GM21723 (cell line): Measurements from ENCODE around the gene NECTIN1.

ENCODE experiments used
- ATAC-seq: cut with Tn5 transposase; IDR thresholded peaks from one replicate; pipeline ENCODE4 v1.9.1; 2021; ENCODE audit warnings: mild to moderate bottlenecking, moderate library complexity; ENCODE audit not compliant: unreplicated experiment

NECTIN1 gene

DNA sequence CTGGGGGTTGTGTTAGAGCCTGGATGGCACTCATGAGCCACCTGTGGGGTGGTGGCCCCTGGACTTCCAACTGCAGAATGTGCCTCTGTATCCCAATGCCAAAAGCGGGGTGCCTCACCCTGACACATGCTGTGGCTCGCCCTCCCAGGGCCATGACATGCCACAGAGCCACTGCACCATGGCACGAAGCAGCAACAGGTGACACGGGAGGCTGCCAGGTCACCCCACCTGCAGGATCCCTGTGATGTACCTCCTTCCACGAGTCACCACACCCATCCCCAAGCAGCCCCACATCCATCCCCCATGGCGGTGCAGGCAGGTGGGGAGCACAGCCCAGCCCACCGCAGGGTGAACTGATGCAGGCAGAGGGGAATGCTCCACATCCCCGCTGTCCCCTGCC lies 14.8 kb downstream of the NECTIN1 start:
- ATAC-seq: no peak

GRCh38 chr11:119713359-119714040 lies 15.5 kb downstream of the NECTIN1 start:
- ATAC-seq: no peak

DNA sequence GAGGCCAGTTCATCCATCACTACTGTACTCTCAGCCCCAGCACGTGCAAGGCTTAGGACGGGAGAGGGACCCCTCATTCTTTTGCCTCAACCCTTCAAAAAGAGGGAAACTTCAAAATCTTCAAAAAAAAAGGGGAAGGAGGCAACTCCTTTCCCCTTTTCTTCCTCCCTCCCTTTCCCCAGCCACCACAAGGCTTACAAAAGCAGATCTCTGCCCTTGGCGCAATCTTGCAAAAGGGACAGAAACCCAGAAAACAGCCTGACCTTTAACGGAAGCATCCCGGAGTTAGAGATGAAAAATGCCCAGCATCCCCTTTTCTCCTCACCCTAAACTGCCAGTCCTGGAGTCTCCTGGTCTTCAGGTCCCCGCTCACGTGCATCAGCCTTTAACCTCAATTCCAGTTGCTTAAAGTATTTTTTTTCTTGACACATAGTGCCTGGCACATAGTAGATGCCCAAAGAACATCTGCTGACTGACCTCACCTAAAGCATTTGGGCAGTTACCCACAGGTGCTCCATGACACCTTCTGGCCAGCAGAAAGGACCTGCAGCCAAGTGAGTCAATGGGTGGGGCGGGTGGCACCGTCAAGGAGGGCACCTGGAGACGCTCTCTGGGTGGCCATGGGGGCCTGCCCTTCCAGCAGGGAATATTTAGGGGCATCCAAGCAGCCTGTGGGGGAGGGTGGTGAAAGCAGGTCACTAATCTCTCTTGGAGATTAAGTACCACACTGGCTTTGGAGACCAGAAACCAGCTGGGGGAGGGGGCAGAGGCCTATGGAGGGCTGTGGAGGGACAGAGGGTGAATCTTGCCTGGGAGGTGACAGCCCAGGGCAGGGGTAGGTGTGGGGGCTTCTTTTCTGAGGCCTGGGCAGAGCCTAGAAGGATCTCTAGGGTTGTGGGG lies 16.3 kb downstream of the NECTIN1 start:
- ATAC-seq: no peak

DNA sequence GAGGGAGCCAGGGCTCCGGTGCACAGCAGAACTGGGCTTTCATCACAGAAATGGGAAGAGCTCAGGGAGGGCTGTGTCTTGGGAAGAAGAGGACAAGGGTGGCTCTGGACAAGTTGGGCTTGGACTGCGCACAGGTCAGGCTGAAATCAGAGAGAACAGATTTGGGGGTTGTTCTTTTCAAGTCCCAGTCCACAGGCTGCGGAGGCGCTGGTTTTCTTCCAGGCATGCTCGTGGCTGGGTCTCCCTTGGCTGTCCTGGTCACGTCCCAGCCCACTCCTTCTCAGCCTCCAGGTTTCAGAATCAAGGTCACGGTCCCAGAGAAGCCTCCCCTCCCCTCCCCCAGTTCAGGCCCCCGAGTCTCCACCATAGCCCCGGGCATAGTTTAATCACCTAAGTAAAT lies 17.0 kb downstream of the NECTIN1 start:
- no peak for ATAC-seq

DNA sequence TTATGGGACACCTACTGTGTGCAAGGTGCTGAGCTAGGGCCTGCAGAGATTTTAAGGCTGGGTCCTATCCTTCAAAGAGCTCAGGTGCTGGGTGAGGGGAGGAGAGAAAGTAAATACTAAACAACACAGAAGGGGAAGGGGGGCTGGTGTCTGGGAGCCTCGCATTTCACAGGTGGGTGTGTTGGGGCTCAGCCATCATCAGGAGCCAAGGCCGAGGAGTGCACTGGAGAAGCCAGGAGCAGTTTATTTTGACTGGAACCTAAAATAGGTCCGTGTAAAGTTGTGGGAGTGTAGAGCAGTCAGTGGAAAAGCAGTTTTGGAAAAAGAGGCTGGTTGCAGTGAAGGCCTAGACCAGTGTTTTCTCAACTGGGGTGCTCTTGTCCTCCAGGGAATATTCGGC lies 17.5 kb downstream of the NECTIN1 start:
- no peak for ATAC-seq

- ATAC-seq: no peak
These were observed 18.6 kb downstream of the NECTIN1 start for GRCh38 chr11:119710417-119710816.

DNA sequence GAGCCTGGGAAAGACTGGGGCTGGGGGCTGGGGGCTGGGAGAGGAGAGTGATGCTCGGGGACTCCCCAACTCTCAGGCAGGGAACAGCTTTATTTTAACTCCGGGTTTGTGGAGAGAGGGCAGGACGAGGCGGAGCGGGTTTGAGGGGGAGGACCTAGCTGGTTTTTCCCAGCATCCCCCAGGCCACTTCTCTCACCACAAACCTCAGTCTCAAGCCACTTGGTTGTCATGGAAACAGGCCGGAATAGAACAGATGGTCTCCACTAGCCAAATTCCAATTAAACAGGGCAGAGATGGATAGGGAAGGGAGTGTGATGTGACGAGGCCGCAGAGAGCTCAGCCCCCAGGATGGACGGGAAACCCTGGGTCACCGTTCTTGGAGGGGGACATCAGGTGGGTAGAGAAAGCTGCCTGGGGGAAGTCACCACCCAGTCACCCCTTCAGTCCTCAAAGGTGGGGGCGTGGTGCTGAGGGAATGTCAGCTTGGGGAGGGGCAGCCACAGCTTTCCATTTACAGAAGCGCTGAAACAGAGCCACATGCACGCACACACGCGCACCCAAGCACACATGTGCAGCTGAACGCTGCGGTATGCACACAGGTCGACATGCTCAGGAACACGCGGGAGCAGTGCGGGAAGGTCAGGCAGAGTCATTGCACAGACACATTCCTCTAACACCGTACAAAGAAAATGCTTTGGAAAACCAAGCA lies 19.2 kb downstream of the NECTIN1 start:
- ATAC-seq: no peak

DNA sequence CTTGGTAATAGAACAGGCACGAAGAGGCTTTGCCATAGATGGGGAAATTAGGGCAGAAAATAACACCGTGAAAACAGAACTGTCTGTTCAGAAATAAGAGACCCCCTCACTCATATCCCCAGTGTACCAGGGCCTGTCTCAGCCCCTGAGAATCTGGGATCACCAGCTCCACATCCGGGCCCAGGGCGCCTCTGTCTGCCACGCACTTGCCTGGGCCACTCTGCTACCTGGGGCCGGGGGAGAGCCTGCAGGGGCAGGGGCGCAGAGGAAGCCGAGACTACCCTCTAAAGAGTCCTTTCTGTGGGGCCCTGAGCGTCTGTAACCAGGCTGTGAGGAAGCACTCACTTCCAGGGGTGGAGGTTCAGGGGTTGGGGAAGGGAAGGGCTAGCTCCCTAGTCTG lies 19.8 kb downstream of the NECTIN1 start:
- ATAC-seq: no peak

DNA sequence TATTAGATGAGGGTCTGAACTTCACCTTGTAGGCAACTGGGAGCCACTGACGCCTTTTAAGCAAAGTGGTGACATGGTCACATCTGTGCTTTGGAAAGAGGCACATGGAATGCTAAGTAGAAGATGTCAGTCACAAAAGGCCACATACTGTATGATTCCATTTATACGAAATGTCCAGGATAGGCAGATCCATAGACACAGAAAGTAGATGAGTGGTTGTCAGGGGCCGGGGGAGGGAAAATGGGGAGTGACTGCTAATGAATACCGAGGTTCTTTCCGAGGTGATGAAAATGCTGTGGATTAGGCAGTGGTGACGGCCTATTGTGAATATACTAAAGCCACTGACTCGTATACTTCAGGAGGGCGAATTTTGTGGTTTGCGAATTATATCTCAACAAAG lies 20.6 kb downstream of the NECTIN1 start:
- no peak for ATAC-seq

DNA sequence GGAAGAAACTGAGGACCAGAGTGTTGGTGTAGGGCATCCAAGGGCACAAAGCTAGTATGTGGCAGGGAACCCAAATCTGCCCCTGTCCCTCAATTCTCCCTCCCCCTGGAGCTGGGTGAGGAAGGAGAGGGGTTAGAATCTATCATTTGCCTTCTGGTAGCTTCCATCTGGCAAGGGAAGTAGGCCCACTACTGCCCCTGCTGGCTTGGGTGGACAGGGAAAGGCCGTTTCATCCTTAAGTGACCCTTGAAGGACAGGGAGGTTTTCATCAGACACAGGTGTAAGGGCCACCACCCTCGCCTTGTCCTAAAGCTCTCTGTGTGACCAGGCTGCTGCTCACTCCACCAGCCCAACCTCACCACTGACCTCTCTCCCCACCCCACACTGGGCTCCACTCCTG lies 22.1 kb downstream of the NECTIN1 start:
- no peak for ATAC-seq

GRCh38 chr11:119706029-119706428 lies 23.0 kb downstream of the NECTIN1 start:
- ATAC-seq: no peak

- no peak for ATAC-seq
These were observed 23.6 kb downstream of the NECTIN1 start for GRCh38 chr11:119705362-119705761.

- ATAC-seq: no peak
These were observed 24.2 kb downstream of the NECTIN1 start for GRCh38 chr11:119704849-119705248.

DNA sequence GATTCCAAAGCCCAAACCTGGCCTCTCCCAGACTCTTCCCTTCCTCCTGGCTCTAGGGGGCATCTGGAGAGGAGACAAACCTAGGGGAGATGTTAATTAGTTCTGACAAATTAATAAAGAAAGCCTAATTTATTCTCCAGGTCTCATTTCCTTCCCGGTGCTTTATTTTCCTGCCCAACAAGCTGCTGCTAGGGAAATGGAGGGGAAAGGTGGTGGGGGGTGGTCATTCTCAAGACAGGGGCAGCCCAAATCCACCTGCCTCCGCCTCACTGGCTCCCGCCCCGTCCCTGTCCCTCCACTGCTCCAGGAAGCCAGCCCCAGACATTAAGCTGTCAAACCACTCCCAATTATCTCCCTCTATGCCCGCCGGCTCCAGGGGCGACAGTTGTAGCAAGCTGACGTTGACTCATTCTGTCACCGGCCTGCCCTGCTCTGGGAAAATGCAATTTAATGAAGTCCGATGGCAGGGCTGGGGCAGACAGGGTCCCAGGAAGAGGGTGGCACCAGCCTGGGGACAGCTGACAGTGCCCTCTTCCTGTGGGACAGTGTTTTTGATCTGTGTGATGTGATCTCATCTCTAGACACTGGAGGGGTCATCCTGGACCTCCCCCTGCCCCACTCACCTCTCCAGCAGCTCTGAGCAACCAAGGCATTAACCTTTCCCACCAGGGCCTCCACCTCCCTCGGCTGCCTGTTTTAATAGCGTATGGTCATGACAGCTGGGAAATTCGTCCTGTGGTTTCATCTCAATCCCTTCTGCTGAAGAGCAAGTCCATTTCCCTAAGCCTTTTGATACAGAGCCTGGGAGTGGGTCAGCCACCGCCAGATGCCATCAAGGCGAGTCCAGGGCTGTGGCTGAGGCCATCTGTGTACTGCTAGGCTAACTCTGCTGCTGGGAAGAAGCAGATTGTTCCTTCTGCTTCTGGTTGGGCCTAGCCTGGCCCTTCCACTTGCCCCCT lies 27.1 kb downstream of the NECTIN1 start:
- ATAC-seq: no peak

- ATAC-seq: no peak
These were observed 28.3 kb downstream of the NECTIN1 start for GRCh38 chr11:119700536-119701346.

GRCh38 chr11:119700030-119700429 lies 29.0 kb downstream of the NECTIN1 start:
- ATAC-seq: no peak

- no peak for ATAC-seq
These were observed 29.8 kb downstream of the NECTIN1 start for GRCh38 chr11:119699227-119699626.

DNA sequence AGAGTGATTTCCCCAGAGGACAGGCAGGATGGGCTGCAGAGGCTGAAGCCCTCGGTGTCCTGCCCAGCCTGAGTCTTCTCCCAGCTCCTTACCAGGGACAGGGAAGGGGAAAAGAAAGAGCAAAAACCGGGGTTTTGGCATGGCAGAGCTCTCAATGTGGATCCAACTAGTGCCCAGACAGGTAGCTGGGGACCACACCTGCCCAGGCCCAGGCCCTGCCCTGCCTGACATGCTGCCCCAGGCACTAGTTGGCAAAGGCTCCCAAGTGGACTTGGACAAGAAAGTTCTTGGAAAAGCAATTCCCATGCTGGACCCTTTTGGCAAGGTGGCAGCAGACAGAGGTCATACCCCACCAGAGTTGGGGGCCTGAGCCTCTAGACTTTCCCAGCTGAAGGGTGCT lies 31.1 kb downstream of the NECTIN1 start:
- no peak for ATAC-seq

- no peak for ATAC-seq
These were observed 31.6 kb downstream of the NECTIN1 start for GRCh38 chr11:119697445-119697844.
